ENCODE results near the gene LDLRAP1. TPM values are rescaled to one million over a fixed set of nuclear protein-coding genes. Genes with fewer than 3 reads are reported as not detected.

Gene LDLRAP1
- total RNA-seq, 1 experiment from 2014 or later, result 16.3 TPM

- H3K36me3 Mint-ChIP-seq, result no peaks in the 10 kb centered on the region
- no peak overlapping the region for H3K27ac Mint-ChIP-seq
- H3K4me3 Mint-ChIP-seq, result no peak overlapping the region
- peak; percentile 73 for ATAC-seq
- TF ChIP-seq CTCF (IDR thresholded peaks at IDR 0.05) (peak; percentile 75), GRHL2 (CRISPR knock-in tag; IDR thresholded peaks at IDR 0.05; ENCODE audit: insufficient replicate concordance, severe bottlenecking) (no peak), ZNF423 (CRISPR knock-in tag; IDR thresholded peaks at IDR 0.05) (0 out of 2 replicates have a peak, but pooled peaks have one; percentile 35)
- CTCF ChIA-PET, result interaction anchor here (0.6 to 2.6 kb wide), 54 partner anchors 9 to 664 kb away, joined by 3 to 38 read pairs (median 6); partner anchors contain the start of genes LDLRAP1, MAN1C1, MTFR1L and SELENON
- H3K9me3 Mint-ChIP-seq, result no peaks in the 10 kb centered on the region
- H3K4me1 Mint-ChIP-seq, result peaks cover 49% of the 10 kb centered on the region
- DNase-seq (ENCODE audit: low spot score), result peak; percentile 80
- no peaks in the 10 kb centered on the region; the same call in 1 of the 2 replicates for H3K27me3 Mint-ChIP-seq (ENCODE audit: low read depth)
- POLR2A ChIA-PET, result no interaction called here
Observed at GRCh38 chr1:25572708-25573590, 29.5 kb downstream of the LDLRAP1 start.

- POLR2A ChIA-PET, result no interaction called here
- no peak for DNase-seq (ENCODE audit: low spot score)
- Mint-ChIP-seq H3K36me3 (no peaks in the 10 kb centered on the region), H3K4me3 (no peak overlapping the region), H3K9me3 (no peaks in the 10 kb centered on the region), H3K27ac (no peak overlapping the region), H3K27me3 (ENCODE audit: low read depth) (no peaks in the 10 kb centered on the region; the same call in 1 of the 2 replicates), H3K4me1 (peaks cover 43% of the 10 kb centered on the region)
- CTCF ChIA-PET, result interaction anchor here (0.8 to 2.6 kb wide), 28 partner anchors 8 to 341 kb away, joined by 3 to 38 read pairs (median 9); partner anchors contain the start of genes LDLRAP1, MAN1C1, MTFR1L and SELENON
- TF ChIP-seq HMGA2 (CRISPR knock-in tag; IDR thresholded peaks at IDR 0.05) (no peak), CREB1 (CRISPR knock-in tag; IDR thresholded peaks at IDR 0.05) (no peak)
- no peak for ATAC-seq
Observed at GRCh38 chr1:25573591-25573930, 30.2 kb downstream of the LDLRAP1 start.

DNA sequence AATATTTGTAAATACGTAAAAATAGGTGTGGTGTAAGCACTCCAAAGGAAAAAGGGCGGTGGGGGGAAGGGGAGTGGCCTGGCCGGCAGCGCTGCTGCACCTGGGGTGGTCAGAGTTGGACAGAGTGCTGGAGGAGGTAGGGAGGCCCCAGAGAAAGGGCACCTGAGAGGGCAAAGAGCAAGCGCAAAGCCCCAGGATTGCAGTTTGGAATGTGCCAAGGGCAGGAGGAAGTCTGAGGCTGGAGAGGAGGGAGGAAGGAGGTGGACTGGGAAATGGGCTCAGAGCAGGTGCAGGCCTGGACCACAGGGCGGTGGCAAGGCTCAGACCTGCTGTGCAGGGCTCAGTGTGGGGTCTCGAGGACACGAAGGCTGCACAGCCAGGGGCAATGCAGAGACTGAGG lies 30.6 kb downstream of the LDLRAP1 start:
- TF ChIP-seq ZNF423 (CRISPR knock-in tag; IDR thresholded peaks at IDR 0.05), result 0 out of 2 replicates have a peak, but pooled peaks have one; percentile 9
- no peak for TF ChIP-seq OVOL2 (CRISPR knock-in tag; IDR thresholded peaks at IDR 0.05; ENCODE audit: borderline replicate concordance)
- Mint-ChIP-seq H3K4me3 (no peak overlapping the region), H3K27me3 (ENCODE audit: low read depth) (no peaks in the 10 kb centered on the region; the same call in 1 of the 2 replicates), H3K4me1 (peaks cover 39% of the 10 kb centered on the region), H3K36me3 (no peaks in the 10 kb centered on the region), H3K27ac (no peak overlapping the region), H3K9me3 (no peaks in the 10 kb centered on the region)
- CTCF ChIA-PET, result interaction anchor here (0.8 to 2.5 kb wide), 15 partner anchors 8 to 244 kb away, joined by 3 to 38 read pairs (median 9); partner anchors contain the start of genes LDLRAP1, MTFR1L and SELENON
- POLR2A ChIA-PET, result no interaction called here
- DNase-seq (ENCODE audit: low spot score), result no peak
- no peak for ATAC-seq

GRCh38 chr1:25575191-25575590 lies 31.8 kb downstream of the LDLRAP1 start:
- CTCF ChIA-PET, result interaction anchor here (0.7 to 1.2 kb wide), 2 partner anchors 33 to 239 kb away, joined by 4 to 8 read pairs; no protein-coding TSS in a partner anchor
- no peaks in the 10 kb centered on the region for H3K36me3 Mint-ChIP-seq

More at GRCh38 chr1:25575191-25575590, 31.8 kb downstream of the LDLRAP1 start:
- no peak for TF ChIP-seq TEAD4 (CRISPR knock-in tag; IDR thresholded peaks at IDR 0.05)
- TF ChIP-seq, protein P1, sequence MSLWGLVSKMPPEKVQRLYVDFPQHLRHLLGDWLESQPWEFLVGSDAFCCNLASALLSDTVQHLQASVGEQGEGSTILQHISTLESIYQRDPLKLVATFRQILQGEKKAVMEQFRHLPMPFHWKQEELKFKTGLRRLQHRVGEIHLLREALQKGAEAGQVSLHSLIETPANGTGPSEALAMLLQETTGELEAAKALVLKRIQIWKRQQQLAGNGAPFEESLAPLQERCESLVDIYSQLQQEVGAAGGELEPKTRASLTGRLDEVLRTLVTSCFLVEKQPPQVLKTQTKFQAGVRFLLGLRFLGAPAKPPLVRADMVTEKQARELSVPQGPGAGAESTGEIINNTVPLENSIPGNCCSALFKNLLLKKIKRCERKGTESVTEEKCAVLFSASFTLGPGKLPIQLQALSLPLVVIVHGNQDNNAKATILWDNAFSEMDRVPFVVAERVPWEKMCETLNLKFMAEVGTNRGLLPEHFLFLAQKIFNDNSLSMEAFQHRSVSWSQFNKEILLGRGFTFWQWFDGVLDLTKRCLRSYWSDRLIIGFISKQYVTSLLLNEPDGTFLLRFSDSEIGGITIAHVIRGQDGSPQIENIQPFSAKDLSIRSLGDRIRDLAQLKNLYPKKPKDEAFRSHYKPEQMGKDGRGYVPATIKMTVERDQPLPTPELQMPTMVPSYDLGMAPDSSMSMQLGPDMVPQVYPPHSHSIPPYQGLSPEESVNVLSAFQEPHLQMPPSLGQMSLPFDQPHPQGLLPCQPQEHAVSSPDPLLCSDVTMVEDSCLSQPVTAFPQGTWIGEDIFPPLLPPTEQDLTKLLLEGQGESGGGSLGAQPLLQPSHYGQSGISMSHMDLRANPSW (CRISPR knock-in tag; conservative IDR thresholded peaks at IDR 0.05; ENCODE audit: low read depth), result no peak
- TF ChIP-seq, protein P2, sequence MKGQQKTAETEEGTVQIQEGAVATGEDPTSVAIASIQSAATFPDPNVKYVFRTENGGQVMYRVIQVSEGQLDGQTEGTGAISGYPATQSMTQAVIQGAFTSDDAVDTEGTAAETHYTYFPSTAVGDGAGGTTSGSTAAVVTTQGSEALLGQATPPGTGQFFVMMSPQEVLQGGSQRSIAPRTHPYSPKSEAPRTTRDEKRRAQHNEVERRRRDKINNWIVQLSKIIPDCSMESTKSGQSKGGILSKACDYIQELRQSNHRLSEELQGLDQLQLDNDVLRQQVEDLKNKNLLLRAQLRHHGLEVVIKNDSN (CRISPR knock-in tag; IDR thresholded peaks at IDR 0.05), result no peak
- no peak for TF ChIP-seq IRF2 (CRISPR knock-in tag; IDR thresholded peaks at IDR 0.05; ENCODE audit: borderline replicate concordance, low read depth)
- no peak for TF ChIP-seq SOX15 (CRISPR knock-in tag; IDR thresholded peaks at IDR 0.05)
- no peak for TF ChIP-seq ELF4 (CRISPR knock-in tag; IDR thresholded peaks at IDR 0.05; ENCODE audit: low read depth)
- no peak for TF ChIP-seq ZNF512 (CRISPR knock-in tag; IDR thresholded peaks at IDR 0.05; ENCODE audit: borderline replicate concordance)
- TF ChIP-seq ZNF232 (CRISPR knock-in tag; IDR thresholded peaks at IDR 0.05), result no peak
- TF ChIP-seq KAT7 (CRISPR knock-in tag; IDR thresholded peaks at IDR 0.05; ENCODE audit: borderline replicate concordance), result no peak
- TF ChIP-seq ZNF423 (CRISPR knock-in tag; IDR thresholded peaks at IDR 0.05), result no peak
- no peak overlapping the region for H3K27ac Mint-ChIP-seq
- no peak overlapping the region for H3K4me3 Mint-ChIP-seq
- ATAC-seq, result no peak
- POLR2A ChIA-PET, result no interaction called here
- H3K4me1 Mint-ChIP-seq, result peaks cover 34% of the 10 kb centered on the region
- DNase-seq (ENCODE audit: low spot score), result no peak
- no peaks in the 10 kb centered on the region; the same call in 1 of the 2 replicates for H3K27me3 Mint-ChIP-seq (ENCODE audit: low read depth)
- H3K9me3 Mint-ChIP-seq, result no peaks in the 10 kb centered on the region

Data from WTC11 (cell line).